ENCODE data around the gene POU2AF2. TPM values are rescaled to one million over a fixed set of nuclear protein-coding genes. Genes with fewer than 3 reads are reported as not detected.
A peak's percentile ranks its signal among the peaks of the same experiment; 100 is the strongest.

The POU2AF2 gene
- total RNA-seq, 1 donor from 2014 or later = not detected

DNA sequence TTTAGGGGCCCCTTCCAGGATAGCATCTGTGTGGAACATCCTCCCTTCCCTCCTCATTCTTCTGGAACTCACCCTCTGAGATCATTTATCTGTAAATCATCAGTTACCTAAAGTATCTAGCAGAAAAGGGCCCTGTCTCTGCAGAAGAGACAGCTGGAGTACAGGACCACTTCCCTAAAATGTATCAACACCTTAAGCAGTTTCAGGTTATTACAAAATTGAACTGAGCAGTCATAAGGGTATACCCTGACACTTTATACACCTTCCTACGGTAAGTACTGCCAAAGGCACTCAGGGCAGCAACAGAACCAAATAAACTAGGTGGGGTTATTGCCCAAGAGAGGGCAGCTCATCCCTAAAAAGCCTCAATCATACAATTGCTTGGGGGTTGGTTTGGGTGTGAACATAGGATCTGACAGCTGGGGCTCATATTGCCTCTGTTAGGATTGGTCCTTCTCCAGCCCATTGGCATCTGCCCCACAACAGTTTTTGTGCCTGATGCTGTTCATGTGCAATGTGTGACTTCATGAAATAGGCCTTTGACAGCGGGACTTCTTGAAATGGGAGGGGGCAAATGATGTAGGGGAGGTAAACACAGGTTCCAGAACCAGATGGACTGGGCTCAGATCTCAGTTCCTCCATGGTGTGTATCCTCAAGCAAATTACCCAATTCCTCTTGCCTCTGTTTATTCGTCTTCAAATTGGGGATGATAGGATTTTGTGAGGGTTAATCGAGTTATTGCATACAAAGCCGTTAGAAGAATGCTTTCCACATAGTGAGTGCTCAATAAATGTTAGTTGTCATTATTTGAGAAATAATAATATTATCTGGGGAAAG, 55.7 kb downstream of the POU2AF2 start:
- Histone ChIP-seq H3K9ac (ENCODE audit: low read length) (no peak overlapping the region), H3K9me3 (ENCODE audit: insufficient read depth, low read depth, low read length) (no peaks in the 10 kb centered on the region), H3K4me3 (ENCODE audit: insufficient read depth, low read depth, low read length) (no peak overlapping the region), H3K4me2 (ENCODE audit: low read length) (no peak overlapping the region), H3K79me2 (ENCODE audit: insufficient read depth, low read length) (no peaks in the 10 kb centered on the region), H4K20me1 (ENCODE audit: insufficient read depth, low read length) (no peaks in the 10 kb centered on the region), H2AFZ (ENCODE audit: low read depth, low read length) (no peak overlapping the region), H3K36me3 (ENCODE audit: insufficient read depth, low read length) (no peaks in the 10 kb centered on the region), H3K27ac (ENCODE audit: low read depth, low read length) (no peak overlapping the region), H3K4me1 (ENCODE audit: insufficient read depth, low read length) (no peaks in the 10 kb centered on the region), H3K27me3 (ENCODE audit: insufficient read depth, low read length) (peaks cover 21% of the 10 kb centered on the region)
- Mint-ChIP-seq H3K9me3 (ENCODE audit: unreplicated experiment) (no peaks in the 10 kb centered on the region), H3K36me3 (ENCODE audit: low read depth, unreplicated experiment) (no peaks in the 10 kb centered on the region), H3K27me3 (ENCODE audit: low read depth, unreplicated experiment) (peaks cover 57% of the 10 kb centered on the region), H3K4me3 (ENCODE audit: unreplicated experiment) (peak overlapping the region; percentile 24), H3K27ac (ENCODE audit: unreplicated experiment) (no peak overlapping the region), H3K4me1 (ENCODE audit: low read depth, unreplicated experiment) (no peaks in the 10 kb centered on the region)
- TF ChIP-seq, protein P1, sequence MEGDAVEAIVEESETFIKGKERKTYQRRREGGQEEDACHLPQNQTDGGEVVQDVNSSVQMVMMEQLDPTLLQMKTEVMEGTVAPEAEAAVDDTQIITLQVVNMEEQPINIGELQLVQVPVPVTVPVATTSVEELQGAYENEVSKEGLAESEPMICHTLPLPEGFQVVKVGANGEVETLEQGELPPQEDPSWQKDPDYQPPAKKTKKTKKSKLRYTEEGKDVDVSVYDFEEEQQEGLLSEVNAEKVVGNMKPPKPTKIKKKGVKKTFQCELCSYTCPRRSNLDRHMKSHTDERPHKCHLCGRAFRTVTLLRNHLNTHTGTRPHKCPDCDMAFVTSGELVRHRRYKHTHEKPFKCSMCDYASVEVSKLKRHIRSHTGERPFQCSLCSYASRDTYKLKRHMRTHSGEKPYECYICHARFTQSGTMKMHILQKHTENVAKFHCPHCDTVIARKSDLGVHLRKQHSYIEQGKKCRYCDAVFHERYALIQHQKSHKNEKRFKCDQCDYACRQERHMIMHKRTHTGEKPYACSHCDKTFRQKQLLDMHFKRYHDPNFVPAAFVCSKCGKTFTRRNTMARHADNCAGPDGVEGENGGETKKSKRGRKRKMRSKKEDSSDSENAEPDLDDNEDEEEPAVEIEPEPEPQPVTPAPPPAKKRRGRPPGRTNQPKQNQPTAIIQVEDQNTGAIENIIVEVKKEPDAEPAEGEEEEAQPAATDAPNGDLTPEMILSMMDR (IDR thresholded peaks at IDR 0.05; ENCODE audit: insufficient read depth, low read depth, low read length) = no peak
- TF ChIP-seq EZH2 (IDR thresholded peaks at IDR 0.05; ENCODE audit: insufficient read depth, low read length) = no peak
- no peak for FAIRE-seq
- no peak for DNase-seq (ENCODE audit: low read depth)

DNA sequence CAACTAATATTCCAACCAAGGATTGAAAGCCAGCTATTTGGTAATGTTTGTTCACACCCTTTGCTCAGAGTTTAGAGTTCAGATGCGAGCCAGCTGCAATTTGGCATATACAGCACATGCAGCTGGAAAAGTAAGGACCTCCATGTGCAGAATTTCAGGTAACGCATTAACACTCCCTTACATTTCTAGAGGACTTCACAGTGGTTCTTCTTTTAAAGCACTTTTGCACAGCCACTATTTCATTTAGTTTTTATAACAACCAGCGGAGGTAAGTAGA, 56.3 kb downstream of the POU2AF2 start:
- no peak overlapping the region for H3K27ac Mint-ChIP-seq (ENCODE audit: unreplicated experiment)
- H3K27me3 ChIP-seq (ENCODE audit: insufficient read depth, low read length) = peaks cover 24% of the 10 kb centered on the region
- no peaks in the 10 kb centered on the region for H3K36me3 ChIP-seq (ENCODE audit: insufficient read depth, low read length)
- FAIRE-seq (no peak), DNase-seq (ENCODE audit: low read depth) (no peak)
- no peaks in the 10 kb centered on the region for H3K9me3 Mint-ChIP-seq (ENCODE audit: unreplicated experiment)
- no peaks in the 10 kb centered on the region for H3K9me3 ChIP-seq (ENCODE audit: insufficient read depth, low read depth, low read length)
- no peaks in the 10 kb centered on the region for H3K79me2 ChIP-seq (ENCODE audit: insufficient read depth, low read length)
- TF ChIP-seq, protein P1 (IDR thresholded peaks at IDR 0.05; ENCODE audit: insufficient read depth, low read depth, low read length) = no peak
- TF ChIP-seq EZH2 (IDR thresholded peaks at IDR 0.05; ENCODE audit: insufficient read depth, low read length) = no peak
- no peaks in the 10 kb centered on the region for H4K20me1 ChIP-seq (ENCODE audit: insufficient read depth, low read length)
- no peaks in the 10 kb centered on the region for H3K4me1 ChIP-seq (ENCODE audit: insufficient read depth, low read length)
- no peak overlapping the region for H3K4me3 Mint-ChIP-seq (ENCODE audit: unreplicated experiment)
- no peak overlapping the region for H3K27ac ChIP-seq (ENCODE audit: low read depth, low read length)
- no peak overlapping the region for H3K4me3 ChIP-seq (ENCODE audit: insufficient read depth, low read depth, low read length)
- H2AFZ ChIP-seq (ENCODE audit: low read depth, low read length) = no peak overlapping the region
- no peak overlapping the region for H3K9ac ChIP-seq (ENCODE audit: low read length)
- no peaks in the 10 kb centered on the region for H3K4me1 Mint-ChIP-seq (ENCODE audit: low read depth, unreplicated experiment)
- H3K4me2 ChIP-seq (ENCODE audit: low read length) = no peak overlapping the region
- H3K27me3 Mint-ChIP-seq (ENCODE audit: low read depth, unreplicated experiment) = peaks cover 52% of the 10 kb centered on the region
- H3K36me3 Mint-ChIP-seq (ENCODE audit: low read depth, unreplicated experiment) = no peaks in the 10 kb centered on the region

DNA sequence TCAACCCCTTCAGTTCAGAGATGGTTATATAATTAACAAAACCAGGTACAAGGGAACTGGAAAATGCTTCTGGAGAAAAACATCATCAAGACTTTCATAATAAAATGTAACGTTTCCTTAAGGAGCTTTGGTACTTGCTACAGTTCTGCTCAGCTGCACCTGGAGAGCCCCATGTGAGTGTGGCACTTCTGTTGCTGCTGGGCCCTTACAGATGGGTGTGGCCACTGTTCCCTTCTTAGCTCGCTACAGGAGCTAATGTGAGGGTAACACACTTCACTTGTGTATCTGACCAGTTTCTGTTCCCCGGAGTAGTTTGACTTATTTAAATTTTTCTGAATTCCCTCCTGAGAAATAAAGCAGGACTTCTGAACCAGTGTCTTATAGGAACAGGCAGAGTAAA, 56.8 kb downstream of the POU2AF2 start:
- Histone ChIP-seq H3K4me3 (ENCODE audit: insufficient read depth, low read depth, low read length) (no peak overlapping the region), H3K27ac (ENCODE audit: low read depth, low read length) (no peak overlapping the region), H3K9me3 (ENCODE audit: insufficient read depth, low read depth, low read length) (no peaks in the 10 kb centered on the region), H3K4me1 (ENCODE audit: insufficient read depth, low read length) (no peaks in the 10 kb centered on the region), H4K20me1 (ENCODE audit: insufficient read depth, low read length) (no peaks in the 10 kb centered on the region), H3K27me3 (ENCODE audit: insufficient read depth, low read length) (peaks cover 24% of the 10 kb centered on the region), H3K36me3 (ENCODE audit: insufficient read depth, low read length) (no peaks in the 10 kb centered on the region), H3K79me2 (ENCODE audit: insufficient read depth, low read length) (no peaks in the 10 kb centered on the region), H3K4me2 (ENCODE audit: low read length) (no peak overlapping the region), H2AFZ (ENCODE audit: low read depth, low read length) (no peak overlapping the region), H3K9ac (ENCODE audit: low read length) (no peak overlapping the region)
- Mint-ChIP-seq H3K27me3 (ENCODE audit: low read depth, unreplicated experiment) (peaks cover 47% of the 10 kb centered on the region), H3K27ac (ENCODE audit: unreplicated experiment) (no peak overlapping the region), H3K4me1 (ENCODE audit: low read depth, unreplicated experiment) (no peaks in the 10 kb centered on the region), H3K36me3 (ENCODE audit: low read depth, unreplicated experiment) (no peaks in the 10 kb centered on the region), H3K9me3 (ENCODE audit: unreplicated experiment) (no peaks in the 10 kb centered on the region), H3K4me3 (ENCODE audit: unreplicated experiment) (no peak overlapping the region)
- TF ChIP-seq, protein P1 (IDR thresholded peaks at IDR 0.05; ENCODE audit: insufficient read depth, low read depth, low read length) = no peak
- no peak for FAIRE-seq
- no peak for DNase-seq (ENCODE audit: low read depth)

Data from astrocyte (in vitro differentiated cells and primary cell).